GM18505 (cell line): Measurements from ENCODE around the gene CPEB4.

ENCODE experiments used
- ATAC-seq: cut with Tn5 transposase; IDR thresholded peaks from one replicate; pipeline ENCODE4 v1.9.1; 2021; ENCODE audit not compliant: unreplicated experiment
- POLR2A ChIP-seq: IDR thresholded peaks from 4 replicates; pipeline ENCODE4 v1.6.1; 2011; ENCODE audit warnings: borderline replicate concordance; ENCODE audit not compliant: insufficient read depth, insufficient read length; ENCODE audit errors: extremely low read depth

The CPEB4 gene

GRCh38 chr5:173968154-173968797 is 80.1 kb downstream of the CPEB4 start:
- no peak for TF ChIP-seq POLR2A
- no peak for ATAC-seq

- TF ChIP-seq POLR2A, result no peak
- ATAC-seq, result no peak
These were observed 81.3 kb downstream of the CPEB4 start for GRCh38 chr5:173969167-173970049.

- TF ChIP-seq POLR2A, result no peak
- ATAC-seq, result no peak
These were observed 82.9 kb downstream of the CPEB4 start for GRCh38 chr5:173970878-173971650.

GRCh38 chr5:173971681-173972345 is 83.7 kb downstream of the CPEB4 start:
- no peak for ATAC-seq

GRCh38 chr5:173972607-173972924 is 84.4 kb downstream of the CPEB4 start:
- TF ChIP-seq POLR2A, result no peak
- no peak for ATAC-seq

More at GRCh38 chr5:173971681-173972345, 83.7 kb downstream of the CPEB4 start:
- no peak for TF ChIP-seq POLR2A

- no peak for ATAC-seq
- TF ChIP-seq POLR2A, result no peak
These were observed 84.9 kb downstream of the CPEB4 start for GRCh38 chr5:173972925-173973615.

GRCh38 chr5:173973616-173973969 is 85.4 kb downstream of the CPEB4 start:
- no peak for ATAC-seq
- TF ChIP-seq POLR2A, result no peak

- no peak for TF ChIP-seq POLR2A
- no peak for ATAC-seq
These were observed 86.6 kb downstream of the CPEB4 start for GRCh38 chr5:173974688-173975239.

- no peak for TF ChIP-seq POLR2A
- no peak for ATAC-seq
These were observed 93.1 kb downstream of the CPEB4 start for GRCh38 chr5:173981185-173981761.

GRCh38 chr5:173984218-173984617 is 96.1 kb downstream of the CPEB4 start:
- ATAC-seq, result no peak

GRCh38 chr5:173988554-173989431 is 100.6 kb downstream of the CPEB4 start, which contains the start of gene C5orf47:
Gene C5orf47, plus strand, starts transcription at chr5:173989170. Its CDS starts 94 bp downstream, at chr5:173989264.
- no peak for TF ChIP-seq POLR2A
- no peak for ATAC-seq

More at GRCh38 chr5:173984218-173984617, 96.1 kb downstream of the CPEB4 start:
- no peak for TF ChIP-seq POLR2A
